IMR-90 (cell line): Measurements from ENCODE around the gene FALEC.

Source experiments
- BHLHE40 ChIP-seq: fragments of 150-350 bp; IDR thresholded peaks from 2 replicates; pipeline ENCODE4 v1.6.1; 2016; ENCODE audit warnings: mild to moderate bottlenecking, low read depth, low read length
- CHD1 ChIP-seq: IDR thresholded peaks from 2 replicates; pipeline ENCODE4 v1.6.1; 2012; ENCODE audit warnings: low read depth, low read length, improper control_type of control experiment
- CTCF ChIP-seq: conservative IDR thresholded peaks from 2 replicates; pipeline ENCODE4 v1.5.1; 2012; ENCODE audit warnings: mild to moderate bottlenecking, low read depth, low read length, improper control_type of control experiment
- ELK1 ChIP-seq: fragments of 150-350 bp; IDR thresholded peaks from 2 replicates; pipeline ENCODE4 v1.6.1; 2016; ENCODE audit warnings: low read depth, mild to moderate bottlenecking, low read length, moderate library complexity, borderline replicate concordance
- FOS ChIP-seq: fragments of 150-350 bp; IDR thresholded peaks from 2 replicates; pipeline ENCODE4 v1.6.1; 2016; ENCODE audit warnings: low read depth, low read length
- MAFK ChIP-seq: IDR thresholded peaks from 2 replicates; pipeline ENCODE4 v1.6.1; 2012; ENCODE audit warnings: low read depth, low read length, improper control_type of control experiment
- MAZ ChIP-seq: IDR thresholded peaks from 2 replicates; pipeline ENCODE4 v1.6.1; 2012; ENCODE audit warnings: low read depth, mild to moderate bottlenecking, low read length, improper control_type of control experiment, moderate library complexity, borderline replicate concordance
- MXI1 ChIP-seq: IDR thresholded peaks from 2 replicates; pipeline ENCODE4 v1.6.1; 2012; ENCODE audit warnings: low read depth, mild to moderate bottlenecking, low read length, moderate library complexity, borderline replicate concordance
- NFE2L2 ChIP-seq: fragments of 150-350 bp; IDR thresholded peaks from 2 replicates; pipeline ENCODE4 v1.6.1; 2016; ENCODE audit warnings: low read depth, mild to moderate bottlenecking, low read length
- POLR2A ChIP-seq: IDR thresholded peaks from 2 replicates; pipeline ENCODE4 v1.6.1; 2012; ENCODE audit warnings: mild to moderate bottlenecking, low read depth, low read length
- RAD21 ChIP-seq: IDR thresholded peaks from 2 replicates; pipeline ENCODE4 v1.6.1; 2012; ENCODE audit warnings: low read length, improper control_type of control experiment
- RCOR1 ChIP-seq: IDR thresholded peaks from 2 replicates; pipeline ENCODE4 v1.6.1; 2012; ENCODE audit warnings: mild to moderate bottlenecking, low read length, improper control_type of control experiment; ENCODE audit not compliant: insufficient replicate concordance
- RFX5 ChIP-seq: IDR thresholded peaks from 2 replicates; pipeline ENCODE4 v1.8.0; 2012; ENCODE audit warnings: low read depth, mild to moderate bottlenecking, low read length, moderate library complexity
- USF2 ChIP-seq: fragments of 150-350 bp; IDR thresholded peaks from 2 replicates; pipeline ENCODE4 v1.6.1; 2017; ENCODE audit warnings: mild to moderate bottlenecking, antibody characterized with exemption, low read length, low read depth

GRCh38 chr1:150508982-150509381 is 6.6 kb upstream of the FALEC start:
- TF ChIP-seq CTCF (no peak), ELK1 (no peak), POLR2A (no peak), MXI1 (no peak), MAZ (no peak), RCOR1 (no peak), MAFK (no peak), CHD1 (no peak), RAD21 (no peak), BHLHE40 (no peak), USF2 (no peak), FOS (no peak), RFX5 (no peak), NFE2L2 (no peak)
